ENCODE measurements around the gene FASN.
A peak's percentile ranks its signal among the peaks of the same experiment; 100 is the strongest.

Gene FASN

DNA sequence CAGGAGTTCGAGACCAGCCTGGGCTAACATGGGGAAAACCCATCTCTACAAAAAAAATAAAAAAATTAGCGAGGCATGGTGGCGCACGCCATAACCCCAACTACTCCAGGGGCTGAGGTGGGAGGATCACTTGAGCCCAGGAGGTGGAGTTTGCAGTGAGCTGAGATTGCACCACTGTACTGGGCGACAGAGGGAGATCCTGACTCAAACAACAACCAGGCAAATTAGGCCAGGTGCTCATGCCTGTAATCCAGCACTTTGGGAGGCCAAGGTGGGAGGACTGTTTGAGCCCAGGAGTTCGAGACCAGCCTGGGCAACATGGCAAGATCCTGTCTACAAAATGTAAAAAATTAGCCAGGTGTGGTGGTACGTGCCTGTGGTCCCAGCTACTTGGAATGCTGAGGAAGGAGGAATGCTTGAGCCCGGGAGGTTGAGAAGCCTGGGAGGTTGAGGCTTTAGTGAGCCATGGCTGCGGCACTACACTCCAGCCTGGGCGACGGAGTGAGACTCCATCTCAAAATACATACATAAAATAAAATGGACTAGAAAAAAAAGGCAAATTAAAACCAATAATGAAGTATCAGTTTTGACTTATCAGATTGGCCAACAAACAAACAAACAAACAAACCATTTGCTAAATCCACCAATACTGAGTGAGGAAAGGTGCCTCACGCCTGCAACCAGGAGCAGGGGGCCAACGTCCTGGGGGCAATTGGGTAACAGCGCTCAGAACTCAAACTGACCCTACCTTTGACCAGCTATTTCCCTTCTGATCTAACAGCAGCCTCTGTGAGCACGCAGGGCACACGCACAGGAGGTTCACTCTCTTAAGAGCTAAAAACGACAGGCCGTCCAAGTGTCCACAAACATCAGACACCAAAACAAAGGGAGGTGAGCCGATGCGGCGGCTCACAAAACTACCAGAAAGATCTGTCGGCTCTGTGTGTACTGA is 19.4 kb upstream of the FASN start:
- no peak for DNase-seq (ENCODE audit: low read depth in 2 of 2)

DNA sequence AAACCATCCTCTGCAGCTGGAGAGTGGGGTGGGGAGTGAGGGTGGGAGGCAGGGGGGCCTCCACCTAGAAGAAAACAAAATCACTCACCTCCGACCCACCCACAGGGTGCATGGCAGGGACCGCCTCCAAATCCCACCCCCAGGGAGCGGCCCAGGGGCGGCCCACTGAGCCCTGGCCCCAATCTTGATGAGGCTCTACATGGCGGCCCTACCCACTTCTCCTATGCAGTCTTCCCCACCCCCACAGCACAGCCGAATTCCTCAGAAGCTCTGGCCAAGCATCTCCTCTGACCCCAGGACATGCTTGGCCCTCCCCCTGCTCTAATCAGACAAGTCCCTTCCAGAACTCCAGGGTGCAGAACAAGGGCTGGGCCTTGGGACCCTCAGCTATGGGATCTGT is 18.2 kb upstream of the FASN start:
- DNase-seq (ENCODE audit: low read depth in 2 of 2) = no peak

DNA sequence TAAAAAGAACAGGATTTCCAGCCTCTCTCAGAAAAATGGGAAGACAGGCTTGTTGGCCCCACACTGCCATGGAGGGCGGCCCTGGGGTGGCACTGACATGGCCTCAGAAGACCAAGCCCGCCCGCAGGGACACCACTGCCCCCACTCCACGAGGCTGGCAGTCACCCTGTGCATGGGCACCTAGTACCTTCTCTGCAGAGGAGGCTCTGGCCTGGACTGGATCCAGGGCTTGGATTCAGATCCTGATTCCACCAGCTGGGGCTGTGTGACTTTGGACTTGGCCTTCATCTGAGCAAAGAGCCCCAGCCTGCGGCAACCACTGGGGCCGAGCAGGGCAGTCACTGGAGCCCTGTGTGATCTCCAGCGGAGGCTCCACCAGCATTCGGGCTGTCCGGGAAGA is 16.8 kb upstream of the FASN start:
- DNase-seq (ENCODE audit: low read depth in 2 of 2) = no peak

DNA sequence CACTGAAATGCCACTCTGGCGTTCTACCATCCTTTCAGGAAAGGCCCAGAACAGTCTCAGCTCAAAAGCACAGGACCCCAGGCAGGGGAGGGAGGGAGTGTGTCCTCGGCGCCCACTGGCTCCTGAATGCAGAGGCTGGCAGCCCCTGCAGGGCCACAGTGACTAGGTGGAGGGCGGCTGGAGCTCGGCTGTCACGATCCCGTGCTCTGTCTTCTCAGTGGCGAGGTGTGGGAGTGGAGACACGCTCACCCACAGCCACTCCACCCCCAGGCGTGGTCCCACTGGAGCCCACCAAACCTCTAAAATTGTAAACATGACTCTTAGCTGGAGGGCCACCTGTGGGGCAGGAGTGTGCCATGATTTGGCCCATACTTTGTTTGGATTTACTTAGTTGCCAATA is 16.4 kb upstream of the FASN start:
- DNase-seq (ENCODE audit: low read depth in 2 of 2) = no peak

- no peak for DNase-seq (ENCODE audit: low read depth in 2 of 2)
Measured at GRCh38 chr17:82113941-82114340, 15.9 kb upstream of the FASN start.

- DNase-seq (ENCODE audit: low read depth in 2 of 2) = no peak
Measured at GRCh38 chr17:82113422-82113821, 15.4 kb upstream of the FASN start.

DNA sequence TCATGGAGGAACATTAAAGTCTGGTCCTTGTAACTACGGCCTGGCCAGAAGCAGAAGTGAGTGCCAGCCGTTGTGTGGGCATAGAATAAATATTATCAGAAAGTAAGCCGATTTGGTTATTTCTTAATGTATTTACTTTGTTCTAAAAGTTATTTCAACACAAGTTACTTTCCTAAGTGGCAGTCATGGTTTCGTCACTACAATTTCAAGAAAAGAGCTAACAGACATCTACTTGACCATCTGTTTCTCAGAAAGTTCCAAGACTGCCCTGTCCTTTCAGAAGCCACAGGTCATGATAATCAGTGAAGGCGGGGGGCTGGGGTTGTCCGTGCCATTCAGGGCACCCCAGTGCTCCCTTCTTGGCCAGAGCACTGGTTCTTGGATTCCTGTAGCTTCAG is 14.9 kb upstream of the FASN start:
- DNase-seq (ENCODE audit: low read depth in 2 of 2) = no peak

- DNase-seq (ENCODE audit: low read depth in 2 of 2) = no peak
Measured at GRCh38 chr17:82112181-82112913, 14.3 kb upstream of the FASN start.

- DNase-seq (ENCODE audit: low read depth in 2 of 2) = no peak
Measured at GRCh38 chr17:82110298-82110697, 12.3 kb upstream of the FASN start.

DNA sequence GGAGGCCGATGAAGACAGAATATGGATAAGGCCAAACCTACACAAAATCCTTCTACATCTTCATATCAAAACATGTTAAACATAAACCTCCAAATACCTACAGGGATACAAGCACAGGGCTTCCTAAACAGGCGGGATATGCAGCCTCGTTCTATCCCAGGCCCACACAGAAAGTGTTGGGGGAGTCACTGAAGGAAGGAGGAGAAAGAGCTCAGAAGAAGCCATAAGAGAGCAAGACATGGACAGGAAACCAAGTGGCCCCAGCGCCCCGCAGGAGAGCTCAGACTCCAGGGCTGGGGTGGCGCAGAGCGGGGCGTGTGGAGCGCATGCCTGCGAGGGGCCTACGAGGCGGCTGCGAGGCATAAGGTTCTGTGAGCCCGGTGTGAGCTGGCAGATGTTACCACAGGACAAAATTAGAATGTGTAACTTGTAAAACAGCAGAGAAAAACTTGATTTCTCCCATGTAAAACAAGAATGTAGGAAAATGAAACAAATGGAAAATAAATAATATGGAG is 11.0 kb upstream of the FASN start:
- no peak for DNase-seq (ENCODE audit: low read depth in 2 of 2)

DNA sequence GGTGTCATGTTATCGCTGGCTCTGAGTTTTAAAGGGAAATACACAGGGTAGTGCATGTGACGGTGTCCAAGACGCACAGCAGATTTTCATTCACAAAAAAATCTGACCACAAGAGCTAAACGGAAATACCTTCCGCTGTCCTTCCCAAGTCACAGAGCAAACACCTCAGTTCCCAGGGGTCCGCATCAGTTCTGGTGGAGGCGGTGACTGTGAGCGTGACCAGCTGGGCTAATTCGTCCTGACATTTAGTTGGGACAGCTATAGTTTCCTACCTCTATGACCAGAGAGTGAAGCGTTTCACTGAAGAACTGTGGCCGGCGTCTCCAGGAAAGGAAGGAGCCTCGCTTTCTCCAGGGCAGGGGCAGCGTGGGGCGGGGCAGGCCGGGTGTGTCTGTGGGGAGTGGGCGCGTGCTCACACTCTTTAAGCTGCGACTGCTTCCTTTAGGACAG is 10.5 kb upstream of the FASN start:
- no peak for DNase-seq (ENCODE audit: low read depth in 2 of 2)

GRCh38 chr17:82108038-82108437 is 10.0 kb upstream of the FASN start:
- DNase-seq (ENCODE audit: low read depth in 2 of 2) = no peak

- no peak for DNase-seq (ENCODE audit: low read depth in 2 of 2)
Measured at GRCh38 chr17:82107341-82107860, 9.4 kb upstream of the FASN start.

GRCh38 chr17:82106688-82107305 is 8.8 kb upstream of the FASN start:
- DNase-seq (ENCODE audit: low read depth in 2 of 2) = no peak

DNA sequence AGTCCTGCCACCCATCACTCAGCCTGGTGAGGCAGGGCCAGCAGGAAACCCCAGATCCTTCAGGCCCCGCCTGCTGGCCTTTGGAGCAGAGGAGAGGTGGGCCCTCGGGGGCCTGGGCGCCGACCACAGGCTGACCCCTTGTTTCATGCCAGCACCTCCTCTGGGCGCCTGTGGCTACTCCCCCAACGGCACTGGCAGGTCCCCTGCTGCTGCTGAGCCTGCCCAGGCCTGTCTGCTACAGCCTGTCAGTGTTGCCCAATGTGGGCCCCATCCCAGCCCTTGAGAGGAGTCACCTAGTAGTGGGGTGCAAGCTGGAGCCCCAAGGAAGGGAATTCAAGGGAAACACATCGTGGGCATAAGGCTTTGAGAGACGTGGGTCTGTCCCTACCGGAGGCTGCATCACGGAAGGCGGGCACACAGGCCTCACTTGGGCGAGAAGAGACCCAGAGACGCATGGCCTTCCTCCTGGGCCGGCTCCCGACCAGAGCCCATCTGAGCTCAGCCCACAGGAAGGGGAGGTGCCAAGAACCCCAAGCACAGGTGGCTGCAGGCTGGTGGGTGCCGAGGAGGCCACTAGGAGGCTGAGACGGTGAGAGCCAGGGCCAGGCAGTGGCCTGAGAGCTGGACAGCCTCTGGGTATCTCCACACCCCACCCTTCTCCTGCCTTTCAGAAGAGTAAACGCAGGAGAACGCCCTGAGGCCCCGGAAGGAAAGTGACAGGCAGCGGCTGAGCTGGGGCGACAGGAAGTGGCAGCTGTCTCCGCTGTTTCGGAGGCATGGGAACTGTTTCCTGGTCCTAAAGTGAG is 8.0 kb upstream of the FASN start:
- peak in 1 of 2 donors; percentile 21 for DNase-seq (ENCODE audit: low read depth in 2 of 2)

- no peak for DNase-seq (ENCODE audit: low read depth in 2 of 2)
Measured at GRCh38 chr17:82105417-82105881, 7.4 kb upstream of the FASN start.

- no peak for DNase-seq (ENCODE audit: low read depth in 2 of 2)
Measured at GRCh38 chr17:82104797-82105416, 6.9 kb upstream of the FASN start.

DNA sequence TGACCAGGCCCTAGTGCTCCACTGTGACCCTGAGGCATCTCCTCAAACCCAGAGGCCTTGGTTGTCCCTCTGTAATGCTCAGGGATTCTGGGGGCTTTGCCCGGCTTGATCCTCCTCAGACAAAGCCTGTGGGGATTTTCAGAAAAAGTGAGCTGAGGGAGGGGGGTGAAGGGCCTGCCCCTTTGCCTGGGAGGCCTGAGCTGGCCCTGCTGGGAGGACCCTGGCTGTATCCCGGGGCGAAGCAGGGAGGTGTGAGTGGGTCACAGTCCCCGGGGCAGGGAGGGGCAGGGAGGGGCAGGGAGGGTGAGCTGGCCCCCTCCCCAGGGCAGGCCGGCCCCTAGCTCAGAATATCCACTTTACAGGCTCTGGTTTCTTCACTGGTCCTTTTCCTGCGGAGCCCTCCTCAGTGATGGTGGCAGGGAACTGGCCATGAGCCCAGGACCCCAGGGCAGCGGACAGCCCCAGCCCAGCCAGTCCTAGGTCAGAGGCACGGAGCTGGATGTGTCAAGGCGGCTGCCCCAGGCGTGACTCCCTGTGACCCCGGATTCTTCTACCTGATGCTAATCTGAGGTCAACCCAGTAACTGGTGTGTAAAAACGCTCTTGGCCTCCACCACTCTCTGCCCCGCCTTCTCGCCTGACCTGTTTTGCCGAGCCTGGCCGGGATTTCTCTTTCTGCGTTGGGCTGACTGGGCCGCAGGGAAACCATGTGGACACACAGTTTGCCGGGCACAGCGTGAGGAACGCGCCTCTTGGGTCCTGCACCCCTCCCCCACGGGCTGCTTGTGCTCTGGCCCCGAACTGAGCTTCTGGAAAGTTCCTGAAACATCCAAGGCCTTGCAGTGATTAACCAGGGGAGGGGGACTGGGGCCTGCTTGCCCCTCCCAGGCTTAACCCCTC is 5.8 kb upstream of the FASN start:
- DNase-seq (ENCODE audit: low read depth in 2 of 2) = no peak

Measured in activated CD8-positive, alpha-beta memory T cell treated with anti-CD3 and anti-CD28 coated beads for 4 hours (primary cell).